K562 (cell line): ENCODE results near the gene EGLN3. TPM values are rescaled to one million over a fixed set of nuclear protein-coding genes. Genes with fewer than 3 reads are reported as not detected.
A peak's percentile ranks its signal among the peaks of the same experiment; 100 is the strongest.

Experiments
- BCOR ChIP-seq: fragments of 450-650 bp; IDR thresholded peaks from 2 replicates; pipeline ENCODE4 v1.6.1; 2016
- BMI1 ChIP-seq: fragments of 150-350 bp; IDR thresholded peaks from 2 replicates; pipeline ENCODE4 v1.6.1; 2014; ENCODE audit warnings: low read length
- CBX8 ChIP-seq: fragments of 200-600 bp; sonication (generic); IDR thresholded peaks from 2 replicates; pipeline ENCODE4 v1.6.1; 2012; ENCODE audit warnings: borderline replicate concordance, mixed run types, low read depth, mild to moderate bottlenecking, moderate library complexity, mixed read lengths, low read length, control low read depth, inconsistent platforms; ENCODE audit not compliant: poor library complexity, severe bottlenecking; ENCODE audit errors: extremely low read depth
- CHD4 ChIP-seq: fragments of 200-600 bp; sonication (generic); IDR thresholded peaks from 3 replicates; pipeline ENCODE4 v1.6.1; 2012; ENCODE audit warnings: low read depth, mild to moderate bottlenecking, mixed read lengths, low read length, inconsistent platforms; ENCODE audit not compliant: insufficient read depth, insufficient replicate concordance, poor library complexity, severe bottlenecking
- GTF2A2 ChIP-seq: IDR thresholded peaks from 2 replicates; pipeline ENCODE4 v1.6.1; 2016; ENCODE audit warnings: mild to moderate bottlenecking, missing genetic modification characterization, missing compliant biosample characterization
- KLF13 ChIP-seq: fragments of 450-650 bp; IDR thresholded peaks from 2 replicates; pipeline ENCODE4 v1.6.1; 2016; ENCODE audit warnings: missing genetic modification characterization, low read depth, mild to moderate bottlenecking, missing compliant biosample characterization, moderate library complexity, borderline replicate concordance
- MAFK ChIP-seq: IDR thresholded peaks from 2 replicates; pipeline ENCODE4 v1.6.1; 2011; ENCODE audit warnings: low read length, improper control_type of control experiment
- SAFB ChIP-seq: fragments of 200-400 bp; formaldehyde crosslinking; IDR thresholded peaks from 2 replicates; pipeline ENCODE4 v1.6.1; 2017; ENCODE audit warnings: low read depth, low read length, borderline replicate concordance
- SETDB1 ChIP-seq: IDR thresholded peaks from one replicate; pipeline ENCODE4 v1.6.1; 2012; ENCODE audit warnings: low read length, control low read depth, inconsistent platforms
- TCF3 ChIP-seq: sonication (generic); formaldehyde crosslinking; IDR thresholded peaks from 2 replicates; pipeline ENCODE4 v1.4.0; 2020; ENCODE audit warnings: mild to moderate bottlenecking, missing genetic modification reagents
- ZKSCAN3 ChIP-seq: fragments of 250-450 bp; sonication (Bioruptor Pico); IDR thresholded peaks from 2 replicates; pipeline ENCODE4 v1.4.0; 2020
- ZNF282 ChIP-seq: sonication (generic); formaldehyde crosslinking; IDR thresholded peaks from 2 replicates; pipeline ENCODE4 v1.8.1; 2023; ENCODE audit warnings: missing genetic modification reagents
- polyA plus RNA-seq, 8 experiments: library from polyadenylated mRNA; depleted of rRNA in 4 of 8; stranded (reverse) in 5 of 8; unstranded in 3 of 8; fragments of >200 nt; fragmentation: Nextera tagmentation in 2 of 8; fragmentation: Illumina TruSeq in 1 of 8; extraction: Ambion mirVana in 2 of 8; extraction: Trizol in 1 of 8; gene quantifications; 2 replicates each; pipeline versions ENCODE4 v1.2.1 to v1.2.3, GENCODE V29; 2011 to 2014; ENCODE audit warnings: inconsistent platforms in 1 of 8, missing spikeins in 1 of 8
- total RNA-seq, 7 experiments: library from RNA; depleted of rRNA in 6 of 7; stranded (reverse); fragments of >200 nt in 6 of 7; fragmentation: Illumina TruSeq in 2 of 7; extraction: Trizol in 2 of 7; gene quantifications; 2 replicates each; pipeline versions ENCODE4 v1.2.1 to v1.2.3, GENCODE V29; 2011 to 2021; ENCODE audit warnings: low replicate concordance in 1 of 7
- TF ChIP-seq, protein P1 (sequence below): conservative IDR thresholded peaks from 2 replicates; pipeline ENCODE4 v1.6.1; 2011; ENCODE audit warnings: low read depth, mild to moderate bottlenecking, low read length; ENCODE audit not compliant: control insufficient read depth

EGLN3 gene
- total and polyA plus RNA-seq, 9 of the 15 experiments (the other 6 are each of a cell fraction or from before 2014, with no cell fraction given) = 2.5 to 87.6 (median 5.8) TPM

DNA sequence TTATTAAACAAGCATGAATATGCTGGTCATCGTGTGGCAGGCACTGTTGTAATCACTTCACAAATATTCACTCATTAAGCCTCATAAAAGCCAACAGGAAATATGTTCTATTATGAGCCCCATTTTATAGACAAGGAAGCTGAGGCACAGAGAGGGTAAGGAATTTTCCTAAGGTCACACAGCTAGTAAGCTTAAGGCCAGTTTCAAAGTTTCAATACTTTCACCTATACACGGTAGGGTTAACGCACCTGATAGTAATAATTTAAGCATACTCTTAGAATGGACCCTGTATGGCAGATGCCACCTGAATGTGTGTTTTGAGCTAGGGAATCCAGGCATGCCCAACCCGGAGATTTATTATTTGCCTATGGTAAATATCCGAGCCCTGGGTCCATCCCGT is 39.8 kb downstream of the EGLN3 start (continued):
- TF ChIP-seq GTF2A2 (tag) (no peak), ZKSCAN3 (CRISPR knock-in tag) (no peak), SETDB1 (no peak), ZNF282 (CRISPR knock-in tag) (no peak), KLF13 (tag) (no peak), MAFK (no peak), TCF3 (CRISPR knock-in tag) (no peak), SAFB (no peak), BCOR (peak; percentile 79), CHD4 (peak; percentile 59), CBX8 (no peak), BMI1 (no peak)
- TF ChIP-seq, protein P1, sequence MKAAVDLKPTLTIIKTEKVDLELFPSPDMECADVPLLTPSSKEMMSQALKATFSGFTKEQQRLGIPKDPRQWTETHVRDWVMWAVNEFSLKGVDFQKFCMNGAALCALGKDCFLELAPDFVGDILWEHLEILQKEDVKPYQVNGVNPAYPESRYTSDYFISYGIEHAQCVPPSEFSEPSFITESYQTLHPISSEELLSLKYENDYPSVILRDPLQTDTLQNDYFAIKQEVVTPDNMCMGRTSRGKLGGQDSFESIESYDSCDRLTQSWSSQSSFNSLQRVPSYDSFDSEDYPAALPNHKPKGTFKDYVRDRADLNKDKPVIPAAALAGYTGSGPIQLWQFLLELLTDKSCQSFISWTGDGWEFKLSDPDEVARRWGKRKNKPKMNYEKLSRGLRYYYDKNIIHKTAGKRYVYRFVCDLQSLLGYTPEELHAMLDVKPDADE = no peak
